Esophagus squamous epithelium (tissue), 5 donors: Measurements from ENCODE around the gene DOCK3. TPM values are rescaled to one million over a fixed set of nuclear protein-coding genes. Genes with fewer than 3 reads are reported as not detected.
A peak's percentile ranks its signal among the peaks of the same experiment; 100 is the strongest.

Source experiments
- DNase-seq: peaks from one replicate; lab custom pipeline; 2025; lab: John Stamatoyannopoulos, UW
- H3K27ac ChIP-seq, 4 donors: fragments of 200-600 bp; sonication (generic); one replicate each; pipeline ENCODE4 v1.5.1; 2016 to 2019; ENCODE audit warnings: mild to moderate bottlenecking in 1 of 4
- H3K27me3 ChIP-seq, 4 donors: fragments of 200-600 bp; sonication (generic); 1 replicate in 3 of 4; 2 replicates in 1 of 4; pipeline versions ENCODE4 v1.5.1 to v1.6.0; 2017 to 2021; ENCODE audit warnings: antibody characterized with exemption in 1 of 4
- H3K36me3 ChIP-seq, 3 donors: fragments of 200-600 bp; sonication (generic); one replicate each; pipeline ENCODE4 v1.5.1; 2016 to 2019
- H3K4me1 ChIP-seq, 3 donors: fragments of 200-600 bp; sonication (generic); one replicate each; pipeline ENCODE4 v1.5.1; 2017 to 2019
- H3K4me3 ChIP-seq, 4 donors: fragments of 200-600 bp; sonication (generic); 1 replicate in 3 of 4; 2 replicates in 1 of 4; pipeline ENCODE4 v1.5.1; 2016 to 2019; ENCODE audit warnings: mild to moderate bottlenecking in 2 of 4, moderate library complexity in 1 of 4
- H3K9me3 ChIP-seq, 3 donors: fragments of 200-600 bp; sonication (generic); one replicate each; pipeline ENCODE4 v1.5.1; 2016 to 2019
- CTCF ChIP-seq, 6 experiments: fragments of 450-650 bp in 4 of 6; fragments of 200-600 bp in 2 of 6; sonication (generic) in 2 of 6; IDR thresholded peaks; one replicate each; pipeline ENCODE4 v1.5.1; 2016 to 2019; ENCODE audit warnings: antibody characterized with exemption in 6 of 6, mild to moderate bottlenecking in 4 of 6, moderate library complexity in 4 of 6
- POLR2A ChIP-seq, 4 donors: fragments of 450-650 bp; IDR thresholded peaks; one replicate each; pipeline ENCODE4 v1.6.1; 2017; ENCODE audit warnings: antibody characterized with exemption in 4 of 4, mild to moderate bottlenecking in 4 of 4, moderate library complexity in 3 of 4
- WGBS, 2 donors: methylation state at CpG; one replicate each; pipeline ENCODE4 v1.1.5; 2018; 5-methylcytosine and 5-hydroxymethylcytosine counted together
- intact Hi-C: fragments of 100-400 bp; cut with DNase I; formaldehyde crosslinking; loops from one replicate; pipeline ENCODE4 v1.15.0; 2022
- total RNA-seq, 4 donors: library from RNA; depleted of rRNA; stranded (reverse); fragments of >200 nt; gene quantifications; one replicate each; pipeline ENCODE4 v1.1.0, GENCODE V29; 2016
- donor health status: DM: yes; HTN: yes; CAD: no.

DOCK3 gene
- total RNA-seq, 4 donors from 2014 or later, result 0.92 to 1.7 (median 1.4) TPM

- H3K27me3 ChIP-seq, result no peaks in the 10 kb centered on the region
- no peak for DNase-seq
- no peaks in the 10 kb centered on the region for H3K9me3 ChIP-seq
- peak overlapping the region in 3 of 4 donors; percentile 71 to 79 (median 75) for H3K27ac ChIP-seq
- TF ChIP-seq POLR2A (IDR thresholded peaks at IDR 0.05), result no peak
- no peak for TF ChIP-seq CTCF (IDR thresholded peaks at IDR 0.05)
- H3K4me3 ChIP-seq, result no peak overlapping the region
- H3K36me3 ChIP-seq, result peaks cover 0 to 5% (median 0%) of the 10 kb centered on the region in 3 donors
- H3K4me1 ChIP-seq, result peaks cover 44 to 90% (median 49%) of the 10 kb centered on the region in 3 donors
- 89 to 94% methylated on average over 2 to 3 of the region's 3 CpGs for whole genome bisulfite sequencing, 2 donors
- intact Hi-C loops, result no loop called here
Measured at GRCh38 chr3:50628601-50629000, 46.1 kb upstream of the DOCK3 start.

- Histone ChIP-seq H3K4me1 (peaks cover 26 to 76% (median 31%) of the 10 kb centered on the region in 3 donors), H3K4me3 (no peak overlapping the region), H3K27me3 (no peaks in the 10 kb centered on the region), H3K36me3 (peaks cover 0 to 14% (median 0%) of the 10 kb centered on the region in 3 donors), H3K9me3 (no peaks in the 10 kb centered on the region), H3K27ac (peak overlapping the region in 2 of 4 donors; percentile 26 to 46)
- 36 to 62% methylated on average over 5 of the region's 6 CpGs for WGBS, 2 donors
- TF ChIP-seq POLR2A (IDR thresholded peaks at IDR 0.05) (no peak), CTCF (IDR thresholded peaks at IDR 0.05) (no peak)
- intact Hi-C loops, result no loop called here
- DNase-seq, result no peak
Measured at GRCh38 chr3:50630394-50630793, 44.3 kb upstream of the DOCK3 start.

- intact Hi-C loops, result no loop called here
Measured at GRCh38 chr3:50630877-50631276, 43.9 kb upstream of the DOCK3 start.

GRCh38 chr3:50632450-50632849 is 42.3 kb upstream of the DOCK3 start:
- Histone ChIP-seq H3K27ac (no peak overlapping the region), H3K27me3 (no peaks in the 10 kb centered on the region), H3K4me3 (no peak overlapping the region), H3K9me3 (no peaks in the 10 kb centered on the region), H3K36me3 (peaks cover 0 to 14% (median 0%) of the 10 kb centered on the region in 3 donors), H3K4me1 (peaks cover 21 to 64% (median 22%) of the 10 kb centered on the region in 3 donors)
- DNase-seq, result no peak
- intact Hi-C loops, result no loop called here
- 45 to 55% methylated on average over 5 of the region's 5 CpGs for WGBS, 2 donors
- no peak for TF ChIP-seq POLR2A (IDR thresholded peaks at IDR 0.05)
- no peak for TF ChIP-seq CTCF (IDR thresholded peaks at IDR 0.05)

More at GRCh38 chr3:50630877-50631276, 43.9 kb upstream of the DOCK3 start:
- 62 to 76% methylated on average over 4 to 5 of the region's 7 CpGs for WGBS, 2 donors
- H3K36me3 ChIP-seq, result peaks cover 0 to 14% (median 0%) of the 10 kb centered on the region in 3 donors
- no peaks in the 10 kb centered on the region for H3K9me3 ChIP-seq
- H3K4me3 ChIP-seq, result no peak overlapping the region
- H3K27me3 ChIP-seq, result no peaks in the 10 kb centered on the region
- peak overlapping the region in 1 of 4 donors; percentile 46 for H3K27ac ChIP-seq
- no peak for TF ChIP-seq CTCF (IDR thresholded peaks at IDR 0.05)
- no peak for TF ChIP-seq POLR2A (IDR thresholded peaks at IDR 0.05)
- peaks cover 22 to 71% (median 27%) of the 10 kb centered on the region in 3 donors for H3K4me1 ChIP-seq
- DNase-seq, result no peak

- Histone ChIP-seq H3K9me3 (no peaks in the 10 kb centered on the region), H3K27me3 (no peaks in the 10 kb centered on the region), H3K27ac (no peak overlapping the region), H3K4me3 (no peak overlapping the region), H3K4me1 (peaks cover 12 to 64% (median 15%) of the 10 kb centered on the region in 3 donors), H3K36me3 (peaks cover 0 to 20% (median 0%) of the 10 kb centered on the region in 3 donors)
- TF ChIP-seq POLR2A (IDR thresholded peaks at IDR 0.05) (no peak), CTCF (IDR thresholded peaks at IDR 0.05) (no peak)
- no peak for DNase-seq
- intact Hi-C loops, result no loop called here
- WGBS, 2 donors, result 62 to 64% methylated on average over 5 of the region's 5 CpGs
Measured at GRCh38 chr3:50633230-50633790, 41.4 kb upstream of the DOCK3 start.
